Activated T-cell treated with anti-CD3 and anti-CD28 coated beads, Interleukin-2, amount 50 U/mL, for 4 hours (primary cell): ENCODE measurements around the gene HS3ST3B1. TPM values are rescaled to one million over a fixed set of nuclear protein-coding genes. Genes with fewer than 3 reads are reported as not detected.

Experiments used
- ATAC-seq, 2 donors: fragments of 200-7000 bp; cut with Tn5 transposase; one replicate each; pipeline ENCODE4 v1.10.0; 2021
- DNase-seq: peaks from one replicate; pipeline ENCODE4 v3.0.0-alpha.2; 2020
- H3K27me3 Mint-ChIP-seq: one replicate; pipeline ENCODE4 v1.8.0; 2021; ENCODE audit warnings: low read depth, mixed read lengths
- H3K36me3 Mint-ChIP-seq: one replicate; pipeline ENCODE4 v1.8.0; 2022; ENCODE audit warnings: mixed read lengths; ENCODE audit not compliant: insufficient read depth
- H3K4me1 Mint-ChIP-seq: one replicate; pipeline ENCODE4 v1.8.0; 2021; ENCODE audit warnings: low read depth, mixed read lengths
- H3K4me3 Mint-ChIP-seq: one replicate; pipeline ENCODE4 v1.8.0; 2021; ENCODE audit warnings: mild to moderate bottlenecking, moderate library complexity, mixed read lengths
- H3K9me3 Mint-ChIP-seq: one replicate; pipeline ENCODE4 v1.8.0; 2021; ENCODE audit warnings: mixed read lengths
- total RNA-seq, 3 donors: library from RNA; stranded (reverse); gene quantifications; one replicate each; pipeline ENCODE4 v1.2.1, GENCODE V29; 2021

Gene HS3ST3B1
- total RNA-seq, 3 donors from 2014 or later: 12.3 to 17.1 (median 13.5) TPM

DNA sequence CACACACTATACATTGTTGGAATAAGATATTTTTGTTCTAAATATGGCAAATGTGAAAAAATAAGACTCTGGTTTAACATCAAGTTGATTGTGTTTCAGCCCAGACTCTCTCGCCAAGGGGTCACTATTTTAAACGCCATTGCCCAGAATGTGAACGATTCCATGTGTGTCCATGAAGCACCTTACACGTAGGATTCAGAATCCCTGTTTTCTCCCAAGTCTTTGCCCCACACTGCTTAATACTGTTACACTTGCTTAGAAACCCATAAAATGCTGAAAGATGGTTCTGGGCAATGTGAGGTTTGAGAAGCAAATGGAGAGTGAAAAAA lies 7.7 kb downstream of the HS3ST3B1 start:
- Mint-ChIP-seq H3K4me1 (peaks cover 69% of the 10 kb centered on the region), H3K9me3 (no peaks in the 10 kb centered on the region), H3K27me3 (no peaks in the 10 kb centered on the region), H3K36me3 (peaks cover 9% of the 10 kb centered on the region), H3K4me3 (peak overlapping the region; percentile 79)
- DNase-seq: no peak
- ATAC-seq: no peak

GRCh38 chr17:14308965-14309879 lies 8.3 kb downstream of the HS3ST3B1 start:
- H3K4me1 Mint-ChIP-seq: peaks cover 66% of the 10 kb centered on the region
- H3K4me3 Mint-ChIP-seq: peak overlapping the region; percentile 79
- ATAC-seq (peak; percentile 98), DNase-seq (peak; percentile 91)
- H3K36me3 Mint-ChIP-seq: peaks cover 9% of the 10 kb centered on the region
- no peaks in the 10 kb centered on the region for H3K27me3 Mint-ChIP-seq
- no peaks in the 10 kb centered on the region for H3K9me3 Mint-ChIP-seq

DNA sequence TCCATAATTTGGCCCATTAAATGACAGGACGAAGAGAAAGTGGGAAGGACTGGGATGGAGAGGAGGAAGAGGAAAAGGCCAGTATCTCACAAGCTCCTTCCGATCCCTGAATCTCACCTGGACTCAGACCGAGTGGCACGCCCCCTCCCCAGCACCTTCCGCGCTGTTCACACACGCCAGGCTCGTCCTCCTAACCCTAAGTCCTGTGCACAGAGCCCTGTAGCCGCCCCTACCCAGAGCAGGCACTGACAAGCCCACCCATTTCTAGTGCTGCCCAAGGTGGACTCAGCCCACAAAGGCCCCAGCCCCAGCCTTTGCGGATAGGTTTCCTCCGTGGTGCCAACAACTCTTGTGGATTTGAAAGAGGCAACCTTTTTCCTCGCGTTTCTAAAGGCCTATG lies 9.2 kb downstream of the HS3ST3B1 start:
- peaks cover 63% of the 10 kb centered on the region for H3K4me1 Mint-ChIP-seq
- no peak for DNase-seq
- no peaks in the 10 kb centered on the region for H3K27me3 Mint-ChIP-seq
- H3K36me3 Mint-ChIP-seq: peaks cover 13% of the 10 kb centered on the region
- H3K4me3 Mint-ChIP-seq: peak overlapping the region; percentile 47
- no peak for ATAC-seq
- H3K9me3 Mint-ChIP-seq: no peaks in the 10 kb centered on the region

DNA sequence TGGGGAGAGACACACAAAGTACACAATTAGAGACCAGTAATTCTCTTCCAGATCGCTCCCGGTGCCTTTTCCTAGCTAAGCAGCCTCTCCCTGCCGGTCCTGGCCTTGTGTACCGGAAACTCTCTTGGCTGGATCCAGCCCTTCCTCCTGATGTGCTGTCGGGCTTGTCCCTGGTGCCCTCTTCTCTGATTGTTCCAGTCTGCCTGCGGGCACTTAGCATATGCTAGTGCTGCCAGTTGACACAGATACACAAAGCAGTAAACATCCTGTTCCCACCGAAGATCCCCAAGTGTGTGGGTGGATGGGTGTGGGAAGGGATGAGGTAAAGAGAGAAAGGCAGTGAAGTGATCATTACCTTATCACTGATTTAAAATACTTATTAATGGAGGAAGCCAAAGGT lies 9.7 kb downstream of the HS3ST3B1 start:
- H3K27me3 Mint-ChIP-seq: no peaks in the 10 kb centered on the region
- peak overlapping the region; percentile 47 for H3K4me3 Mint-ChIP-seq
- H3K4me1 Mint-ChIP-seq: peaks cover 62% of the 10 kb centered on the region

GRCh38 chr17:14311186-14311705 lies 10.4 kb downstream of the HS3ST3B1 start:
- ATAC-seq: no peak
- DNase-seq: no peak
- Mint-ChIP-seq H3K4me1 (peaks cover 61% of the 10 kb centered on the region), H3K27me3 (no peaks in the 10 kb centered on the region), H3K9me3 (no peaks in the 10 kb centered on the region), H3K4me3 (no peak overlapping the region), H3K36me3 (peaks cover 13% of the 10 kb centered on the region)

More for the DNA sequence above, 9.7 kb downstream of the HS3ST3B1 start:
- ATAC-seq (no peak), DNase-seq (no peak)
- peaks cover 13% of the 10 kb centered on the region for H3K36me3 Mint-ChIP-seq
- H3K9me3 Mint-ChIP-seq: no peaks in the 10 kb centered on the region

DNA sequence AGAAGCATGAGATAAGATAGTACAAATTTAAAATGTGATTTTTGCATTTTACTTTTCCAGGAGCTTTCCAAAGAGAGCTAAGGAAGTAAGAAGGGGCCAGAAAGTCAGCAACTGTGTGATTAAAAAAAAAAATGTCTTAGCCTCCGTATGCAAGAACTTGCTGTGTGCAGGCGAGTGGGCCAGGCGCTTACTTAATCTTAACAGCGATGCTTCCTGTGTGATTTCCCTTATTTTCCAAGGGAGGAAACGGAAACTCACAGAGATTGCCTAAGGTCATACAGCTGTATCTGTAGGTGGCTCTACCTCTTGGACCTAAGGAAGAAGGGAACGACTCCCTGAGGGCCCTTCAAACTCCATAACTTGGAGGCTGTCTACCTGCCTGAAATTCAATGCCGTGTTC lies 11.1 kb downstream of the HS3ST3B1 start:
- Mint-ChIP-seq H3K4me1 (peaks cover 64% of the 10 kb centered on the region), H3K9me3 (no peaks in the 10 kb centered on the region), H3K4me3 (no peak overlapping the region), H3K36me3 (peaks cover 13% of the 10 kb centered on the region), H3K27me3 (no peaks in the 10 kb centered on the region)
- DNase-seq (no peak), ATAC-seq (no peak)

GRCh38 chr17:14312522-14312921 lies 11.6 kb downstream of the HS3ST3B1 start:
- Mint-ChIP-seq H3K4me1 (peaks cover 69% of the 10 kb centered on the region), H3K36me3 (peaks cover 14% of the 10 kb centered on the region), H3K27me3 (no peaks in the 10 kb centered on the region), H3K4me3 (no peak overlapping the region), H3K9me3 (no peaks in the 10 kb centered on the region)
- DNase-seq: no peak
- ATAC-seq: no peak

- peaks cover 20% of the 10 kb centered on the region for H3K36me3 Mint-ChIP-seq
- peaks cover 76% of the 10 kb centered on the region for H3K4me1 Mint-ChIP-seq
- H3K4me3 Mint-ChIP-seq: no peak overlapping the region
- DNase-seq: no peak
- no peaks in the 10 kb centered on the region for H3K9me3 Mint-ChIP-seq
- no peaks in the 10 kb centered on the region for H3K27me3 Mint-ChIP-seq
- no peak for ATAC-seq
These were observed 15.4 kb downstream of the HS3ST3B1 start for GRCh38 chr17:14316126-14316832.

DNA sequence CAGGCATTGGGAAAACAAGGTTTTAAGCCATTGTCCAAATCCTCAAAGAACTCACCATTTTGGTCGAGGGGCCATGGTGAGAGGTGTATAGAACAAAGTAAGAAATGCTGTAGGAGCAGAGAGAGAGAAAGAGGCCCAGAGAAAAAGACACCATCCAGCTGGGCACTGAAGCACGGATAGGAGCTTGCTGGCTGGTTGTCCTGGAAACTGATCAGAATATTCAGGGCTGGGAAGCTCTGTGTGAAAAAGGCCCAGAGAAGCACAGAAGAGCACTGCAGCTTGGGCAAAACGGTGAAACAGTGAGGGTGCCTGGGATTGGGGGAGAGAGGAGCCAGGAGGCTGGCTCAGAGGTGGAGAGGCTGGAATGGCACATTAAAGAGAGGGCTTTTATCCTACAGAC lies 16.5 kb downstream of the HS3ST3B1 start:
- Mint-ChIP-seq H3K4me1 (peaks cover 77% of the 10 kb centered on the region), H3K36me3 (peaks cover 23% of the 10 kb centered on the region), H3K4me3 (no peak overlapping the region), H3K9me3 (no peaks in the 10 kb centered on the region), H3K27me3 (no peaks in the 10 kb centered on the region)
- DNase-seq (no peak), ATAC-seq (no peak)

GRCh38 chr17:14318109-14318917 lies 17.4 kb downstream of the HS3ST3B1 start:
- H3K27me3 Mint-ChIP-seq: no peaks in the 10 kb centered on the region
- ATAC-seq (no peak), DNase-seq (no peak)
- no peaks in the 10 kb centered on the region for H3K9me3 Mint-ChIP-seq
- peaks cover 82% of the 10 kb centered on the region for H3K4me1 Mint-ChIP-seq
- H3K36me3 Mint-ChIP-seq: peaks cover 17% of the 10 kb centered on the region
- H3K4me3 Mint-ChIP-seq: no peak overlapping the region

DNA sequence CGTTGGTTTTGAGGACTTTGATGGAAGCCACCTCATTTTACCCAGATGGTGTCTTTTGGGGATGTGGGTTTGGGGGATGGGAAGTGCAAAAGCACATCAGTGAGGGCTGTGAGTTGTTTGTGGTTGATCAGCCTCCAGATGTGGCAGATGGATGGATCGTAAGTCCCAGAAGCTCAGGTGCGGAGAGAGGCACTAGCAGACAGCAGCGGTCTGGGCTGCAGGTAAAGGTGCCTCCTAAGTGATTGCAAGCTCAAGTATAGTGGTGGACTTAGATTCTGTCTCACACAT lies 18.0 kb downstream of the HS3ST3B1 start:
- Mint-ChIP-seq H3K4me3 (no peak overlapping the region), H3K9me3 (no peaks in the 10 kb centered on the region), H3K36me3 (peaks cover 16% of the 10 kb centered on the region), H3K4me1 (peaks cover 85% of the 10 kb centered on the region), H3K27me3 (no peaks in the 10 kb centered on the region)
- DNase-seq: no peak
- ATAC-seq: peak; percentile 53 to 67

DNA sequence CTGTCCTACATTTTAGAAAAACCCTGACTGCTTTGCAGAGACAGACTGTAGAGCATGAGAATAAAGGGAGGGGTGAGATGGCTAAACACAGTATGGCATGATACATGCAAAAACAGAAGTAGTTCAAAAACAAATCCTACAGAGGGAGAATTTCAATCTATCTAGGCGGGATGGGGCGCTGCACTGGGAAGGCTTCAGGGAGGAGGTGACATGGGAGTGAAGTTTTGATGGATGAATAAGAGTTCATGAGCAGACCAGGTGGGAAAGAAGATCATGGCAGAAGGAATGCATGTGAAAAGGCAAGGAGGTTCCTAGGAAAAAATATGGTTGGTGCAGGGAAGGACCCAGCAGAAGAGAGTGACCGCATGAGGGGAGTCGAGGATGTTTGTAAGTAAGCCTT lies 19.2 kb downstream of the HS3ST3B1 start:
- no peak for ATAC-seq
- no peak overlapping the region for H3K4me3 Mint-ChIP-seq

DNA sequence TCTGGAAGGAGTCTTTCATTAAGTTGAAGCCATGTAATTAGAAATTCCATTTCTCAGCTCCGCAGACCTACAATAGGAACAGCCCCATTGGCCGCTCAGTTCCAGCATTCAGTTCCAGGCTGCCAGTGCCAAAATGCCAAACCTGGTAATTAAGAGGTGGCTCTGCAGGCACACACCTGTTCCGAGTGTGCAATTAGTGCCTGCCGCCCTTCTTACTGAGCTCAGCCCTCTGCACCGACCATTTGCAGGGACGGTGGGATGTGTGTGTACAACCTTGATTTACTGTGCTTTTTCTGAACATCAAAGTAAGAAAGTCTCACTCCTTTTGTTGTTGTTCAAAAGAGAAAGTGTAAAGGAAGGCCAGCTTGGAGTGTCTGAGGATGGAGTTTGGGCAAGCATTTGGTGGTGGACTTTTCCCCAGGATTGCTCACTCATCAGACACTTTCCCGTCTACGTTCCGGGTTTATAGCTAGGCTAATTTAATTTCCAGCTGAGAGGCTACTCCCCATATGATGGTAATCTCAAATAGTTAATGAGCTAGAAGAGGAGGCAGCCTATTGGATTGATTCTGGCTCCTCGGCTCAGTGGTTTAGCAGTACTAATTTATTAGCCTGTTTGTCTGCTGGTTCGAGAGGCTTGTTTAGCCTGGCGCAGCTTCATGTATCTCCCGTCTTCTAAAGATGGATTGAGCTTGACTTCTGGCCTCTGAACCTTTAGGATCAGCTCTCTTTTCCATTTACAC lies 20.0 kb downstream of the HS3ST3B1 start:
- ATAC-seq: no peak
- H3K36me3 Mint-ChIP-seq: peaks cover 14% of the 10 kb centered on the region
- H3K27me3 Mint-ChIP-seq: no peaks in the 10 kb centered on the region
- no peak for DNase-seq
- H3K9me3 Mint-ChIP-seq: no peaks in the 10 kb centered on the region
- H3K4me1 Mint-ChIP-seq: peaks cover 83% of the 10 kb centered on the region
- H3K4me3 Mint-ChIP-seq: peak overlapping the region; percentile 48

More for the DNA sequence above, 19.2 kb downstream of the HS3ST3B1 start:
- Mint-ChIP-seq H3K27me3 (no peaks in the 10 kb centered on the region), H3K9me3 (no peaks in the 10 kb centered on the region), H3K4me1 (peaks cover 86% of the 10 kb centered on the region), H3K36me3 (peaks cover 12% of the 10 kb centered on the region)
- DNase-seq: no peak
